ENCODE data around the gene SCNN1A.

The SCNN1A gene

GRCh38 chr12:6314776-6315175 lies 60.6 kb downstream of the SCNN1A start:
- TF ChIP-seq CTCF (IDR thresholded peaks at IDR 0.05; ENCODE audit: insufficient read depth, low read length), result no peak
- TF ChIP-seq REST (IDR thresholded peaks at IDR 0.05; ENCODE audit: insufficient replicate concordance, low read depth), result no peak
- no peak for TF ChIP-seq SPI1 (IDR thresholded peaks at IDR 0.05; ENCODE audit: borderline replicate concordance, low read depth)
- TF ChIP-seq POLR2AphosphoS5 (IDR thresholded peaks at IDR 0.05; ENCODE audit: low read depth), result no peak
- TF ChIP-seq GABPA (IDR thresholded peaks at IDR 0.05; ENCODE audit: low read depth), result no peak
- DNase-seq (ENCODE audit: low read depth in 1 of 2, low spot score in 1 of 2), result no peak
- no peak overlapping the region for H3K4me3 ChIP-seq (replicated peaks; ENCODE audit: insufficient read depth, low read length)
- H3K27me3 ChIP-seq (ENCODE audit: insufficient read depth, poor library complexity, severe bottlenecking), result peaks cover 12% of the 10 kb centered on the region
- H3K27ac ChIP-seq (replicated peaks), result no peak overlapping the region

GRCh38 chr12:6313326-6313940 lies 61.9 kb downstream of the SCNN1A start:
- no peak overlapping the region for H3K27ac ChIP-seq (replicated peaks)
- no peak for TF ChIP-seq POLR2AphosphoS5 (IDR thresholded peaks at IDR 0.05; ENCODE audit: low read depth)
- no peak for DNase-seq (ENCODE audit: low read depth in 1 of 2, low spot score in 1 of 2)
- H3K27me3 ChIP-seq (ENCODE audit: insufficient read depth, poor library complexity, severe bottlenecking), result peaks cover 12% of the 10 kb centered on the region
- no peak overlapping the region for H3K4me3 ChIP-seq (replicated peaks; ENCODE audit: insufficient read depth, low read length)

- TF ChIP-seq SPI1 (IDR thresholded peaks at IDR 0.05; ENCODE audit: borderline replicate concordance, low read depth) (no peak), CTCF (IDR thresholded peaks at IDR 0.05; ENCODE audit: insufficient read depth, low read length) (no peak), POLR2AphosphoS5 (IDR thresholded peaks at IDR 0.05; ENCODE audit: low read depth) (no peak), GABPA (IDR thresholded peaks at IDR 0.05; ENCODE audit: low read depth) (no peak), REST (IDR thresholded peaks at IDR 0.05; ENCODE audit: insufficient replicate concordance, low read depth) (no peak)
- Histone ChIP-seq H3K27ac (replicated peaks) (no peak overlapping the region), H3K4me3 (replicated peaks; ENCODE audit: insufficient read depth, low read length) (no peak overlapping the region), H3K27me3 (ENCODE audit: insufficient read depth, poor library complexity, severe bottlenecking) (peaks cover 12% of the 10 kb centered on the region)
- DNase-seq (ENCODE audit: low read depth in 1 of 2, low spot score in 1 of 2), result no peak
Observed at GRCh38 chr12:6312529-6313325, 62.6 kb downstream of the SCNN1A start.

- Histone ChIP-seq H3K27me3 (ENCODE audit: insufficient read depth, poor library complexity, severe bottlenecking) (peaks cover 12% of the 10 kb centered on the region), H3K27ac (replicated peaks) (no peak overlapping the region), H3K4me3 (replicated peaks; ENCODE audit: insufficient read depth, low read length) (no peak overlapping the region)
- no peak for TF ChIP-seq CTCF (IDR thresholded peaks at IDR 0.05; ENCODE audit: insufficient read depth, low read length)
- no peak for TF ChIP-seq POLR2AphosphoS5 (IDR thresholded peaks at IDR 0.05; ENCODE audit: low read depth)
- no peak for TF ChIP-seq GABPA (IDR thresholded peaks at IDR 0.05; ENCODE audit: low read depth)
- TF ChIP-seq REST (IDR thresholded peaks at IDR 0.05; ENCODE audit: insufficient replicate concordance, low read depth), result no peak
- TF ChIP-seq SPI1 (IDR thresholded peaks at IDR 0.05; ENCODE audit: borderline replicate concordance, low read depth), result no peak
- no peak for DNase-seq (ENCODE audit: low read depth in 1 of 2, low spot score in 1 of 2)
Observed at GRCh38 chr12:6311822-6312528, 63.4 kb downstream of the SCNN1A start.

Measured in HL-60 (cell line).